Cardiac muscle cell (in vitro differentiated cells and primary cell): ENCODE results near the gene RNF167. TPM values are rescaled to one million over a fixed set of nuclear protein-coding genes. Genes with fewer than 3 reads are reported as not detected.

Experiments
- DNase-seq, 2 donors: peaks; one replicate each; pipeline versions ENCODE4 v3.0.0 to v3.0.0-alpha.2; 2010 to 2017; ENCODE audit warnings: low read depth in 1 of 2, low spot score in 1 of 2
- H3K27ac ChIP-seq: fragments of 200-600 bp; sonication (generic); 2 replicates; pipeline ENCODE4 v1.5.1; 2016
- H3K27me3 ChIP-seq: fragments of 200-600 bp; sonication (generic); 2 replicates; pipeline ENCODE4 v1.6.0; 2016; ENCODE audit warnings: control low read depth
- H3K36me3 ChIP-seq: fragments of 200-600 bp; sonication (generic); 2 replicates; pipeline ENCODE4 v1.5.1; 2016; ENCODE audit warnings: control low read depth
- H3K4me1 ChIP-seq: fragments of 200-600 bp; sonication (generic); 2 replicates; pipeline ENCODE4 v1.8.1; 2017; ENCODE audit warnings: low read depth, mild to moderate bottlenecking, mixed run types
- H3K4me3 ChIP-seq: fragments of 200-600 bp; sonication (generic); 2 replicates; pipeline ENCODE4 v1.5.1; 2016; ENCODE audit warnings: mild to moderate bottlenecking
- H3K9me3 ChIP-seq: fragments of 200-600 bp; sonication (generic); 2 replicates; pipeline ENCODE4 v1.5.1; 2017; ENCODE audit warnings: low read depth, mild to moderate bottlenecking, control low read depth
- polyA plus RNA-seq: library from polyadenylated mRNA; unstranded; fragments of >200 nt; fragmentation: Nextera tagmentation; extraction: Ambion mirVana; gene quantifications from 2 replicates; pipeline ENCODE4 v1.2.1, GENCODE V29; 2016
- total RNA-seq: library from RNA; depleted of rRNA; stranded (reverse); fragments of >200 nt; gene quantifications from 2 replicates; pipeline ENCODE4 v1.2.3, GENCODE V29; 2016
- TF ChIP-seq, protein P1 (sequence below): IDR thresholded peaks from 2 replicates; pipeline ENCODE4 v1.5.1; 2012; ENCODE audit warnings: low read depth, mild to moderate bottlenecking, low read length

RNF167 gene
- total and polyA plus RNA-seq, 2 experiments from 2014 or later: 73.4 to 77.1 TPM

DNA sequence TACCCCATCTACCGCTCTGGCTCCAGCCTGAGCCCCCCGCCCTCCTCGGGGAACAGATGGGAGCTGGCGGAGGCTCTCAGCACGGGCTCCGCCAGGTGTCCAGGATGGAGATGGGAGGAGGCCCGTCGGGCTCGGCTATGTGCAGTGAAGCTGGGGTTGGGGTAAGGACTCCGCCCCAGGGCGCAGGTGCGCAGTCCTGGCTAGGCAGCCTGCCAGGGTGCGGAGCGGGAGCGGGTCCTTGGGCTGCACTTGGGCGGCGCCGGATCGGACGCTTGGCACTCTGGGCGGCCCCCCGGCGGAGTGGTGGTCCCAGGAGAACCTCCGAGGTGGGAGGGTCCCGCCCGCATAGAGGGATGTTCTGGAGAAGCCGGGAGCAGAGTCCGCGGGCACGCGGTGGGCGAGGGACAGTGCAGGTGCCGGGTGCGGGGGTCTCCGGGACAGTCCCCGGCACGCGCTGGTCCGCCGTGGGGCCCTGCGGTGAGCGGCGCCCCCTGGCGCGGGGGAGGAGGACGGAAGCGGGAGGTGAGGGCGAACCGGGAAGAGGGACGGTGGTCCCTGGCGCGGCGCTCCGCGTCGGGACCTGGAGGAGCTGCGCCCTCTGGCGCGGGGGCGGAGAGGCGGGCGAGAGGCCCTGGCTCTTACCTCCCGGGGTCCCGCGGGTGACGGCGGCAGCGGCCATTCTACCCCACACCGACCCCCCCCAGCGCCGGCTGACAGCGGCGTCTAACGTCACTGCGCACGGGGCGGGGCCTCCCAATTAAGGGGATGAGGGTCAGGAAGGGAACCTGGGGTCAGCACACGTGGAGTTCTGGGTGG is 47.1 kb downstream of the RNF167 start, which contains the start of gene CAMTA2:
Gene CAMTA2 (minus strand): TSS at position 725 of the 816 bp plus-strand sequence. CDS start 1,453 bp downstream, outside the sequence.
- no peaks in the 10 kb centered on the region for H3K27me3 ChIP-seq
- peak within 1 kb of the TSS; percentile 58 for H3K4me3 ChIP-seq
- DNase-seq: peak; percentile 79 to 94
- peak within 1 kb of the TSS; percentile 44 for H3K27ac ChIP-seq
- TF ChIP-seq, protein P1, sequence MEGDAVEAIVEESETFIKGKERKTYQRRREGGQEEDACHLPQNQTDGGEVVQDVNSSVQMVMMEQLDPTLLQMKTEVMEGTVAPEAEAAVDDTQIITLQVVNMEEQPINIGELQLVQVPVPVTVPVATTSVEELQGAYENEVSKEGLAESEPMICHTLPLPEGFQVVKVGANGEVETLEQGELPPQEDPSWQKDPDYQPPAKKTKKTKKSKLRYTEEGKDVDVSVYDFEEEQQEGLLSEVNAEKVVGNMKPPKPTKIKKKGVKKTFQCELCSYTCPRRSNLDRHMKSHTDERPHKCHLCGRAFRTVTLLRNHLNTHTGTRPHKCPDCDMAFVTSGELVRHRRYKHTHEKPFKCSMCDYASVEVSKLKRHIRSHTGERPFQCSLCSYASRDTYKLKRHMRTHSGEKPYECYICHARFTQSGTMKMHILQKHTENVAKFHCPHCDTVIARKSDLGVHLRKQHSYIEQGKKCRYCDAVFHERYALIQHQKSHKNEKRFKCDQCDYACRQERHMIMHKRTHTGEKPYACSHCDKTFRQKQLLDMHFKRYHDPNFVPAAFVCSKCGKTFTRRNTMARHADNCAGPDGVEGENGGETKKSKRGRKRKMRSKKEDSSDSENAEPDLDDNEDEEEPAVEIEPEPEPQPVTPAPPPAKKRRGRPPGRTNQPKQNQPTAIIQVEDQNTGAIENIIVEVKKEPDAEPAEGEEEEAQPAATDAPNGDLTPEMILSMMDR: peak; percentile 70
- peaks cover 11% of the 10 kb centered on the region for H3K4me1 ChIP-seq
- H3K36me3 ChIP-seq: no peaks in the 10 kb centered on the region
- H3K9me3 ChIP-seq: no peaks in the 10 kb centered on the region

DNA sequence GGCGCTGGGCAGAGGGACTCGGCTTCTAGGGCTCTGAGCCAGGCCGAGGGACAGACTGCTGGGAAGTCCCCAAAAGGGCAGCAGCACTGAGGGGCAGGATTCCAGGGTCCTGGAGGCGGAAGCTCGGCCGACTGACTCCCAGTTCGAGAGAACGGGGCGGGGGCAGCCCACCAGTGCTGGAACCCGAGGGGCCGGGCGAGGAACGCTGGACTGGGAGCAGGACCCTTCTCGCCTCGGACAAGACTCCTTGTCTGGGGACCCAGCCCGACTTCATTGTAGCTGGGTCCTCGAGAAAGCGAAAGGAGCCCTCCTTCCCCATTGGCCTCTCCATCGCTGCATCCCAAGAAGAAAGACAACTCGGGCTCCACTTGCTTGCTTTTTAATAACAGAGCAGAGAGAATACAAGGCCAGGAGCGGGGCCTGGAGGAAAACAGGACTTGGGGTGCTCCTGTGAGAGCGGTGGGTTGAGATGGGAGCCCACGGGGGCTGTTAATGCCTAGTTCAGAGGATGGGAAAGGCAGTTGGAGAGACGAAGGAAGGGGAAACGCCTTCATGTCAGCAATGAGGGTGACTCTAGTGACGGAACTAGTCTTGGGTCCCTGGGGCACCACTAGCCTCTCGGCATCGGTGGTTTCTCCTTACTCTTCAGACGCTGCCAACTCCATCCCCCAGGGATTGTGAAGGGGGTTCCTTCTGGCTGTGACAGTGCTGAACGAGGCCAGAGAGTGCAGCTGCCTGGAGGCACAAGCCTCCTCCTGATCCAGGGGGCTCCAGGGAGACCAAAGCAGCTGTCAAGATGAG is 47.9 kb downstream of the RNF167 start:
- Histone ChIP-seq H3K27me3 (no peaks in the 10 kb centered on the region), H3K4me3 (peak overlapping the region; percentile 58), H3K4me1 (peaks cover 11% of the 10 kb centered on the region), H3K9me3 (no peaks in the 10 kb centered on the region), H3K36me3 (no peaks in the 10 kb centered on the region), H3K27ac (peak overlapping the region; percentile 44)
- TF ChIP-seq, protein P1: no peak
- DNase-seq: peak in 1 of 2 donors; percentile 31

DNA sequence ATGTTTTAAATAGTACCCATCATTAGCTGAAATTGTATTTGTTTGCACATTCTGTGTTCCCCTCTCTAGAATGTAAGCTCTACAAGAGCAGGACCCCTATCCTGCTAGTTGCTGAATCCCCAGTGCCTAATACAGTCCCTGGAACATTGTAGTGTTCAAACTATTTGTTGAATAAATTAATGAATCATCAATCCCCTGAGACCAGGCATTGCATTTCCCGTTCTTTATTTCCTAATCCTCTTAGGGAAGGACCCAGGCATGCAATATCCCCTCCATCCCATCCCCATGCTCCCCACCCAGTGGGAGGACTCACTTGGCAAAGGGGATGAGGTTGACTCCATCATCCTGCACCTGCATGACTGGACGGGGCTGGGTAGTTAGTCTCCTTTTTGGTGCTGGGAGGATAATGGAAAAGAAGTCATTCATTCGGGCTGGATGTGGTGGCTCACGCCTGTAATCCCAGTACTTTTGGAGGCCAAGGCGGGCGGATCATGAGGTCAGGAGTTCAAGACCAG is 54.1 kb downstream of the RNF167 start:
- TF ChIP-seq, protein P1: no peak

More for the DNA sequence above, 54.1 kb downstream of the RNF167 start:
- H3K9me3 ChIP-seq: no peaks in the 10 kb centered on the region
- no peak for DNase-seq
- H3K36me3 ChIP-seq: no peaks in the 10 kb centered on the region
- peaks cover 9% of the 10 kb centered on the region for H3K4me1 ChIP-seq
- no peak overlapping the region for H3K4me3 ChIP-seq
- no peaks in the 10 kb centered on the region for H3K27me3 ChIP-seq
- no peak overlapping the region for H3K27ac ChIP-seq

Other genes starting within 250 kb of the RNF167 start
- gene PELP1, start 236.1 kb upstream of the RNF167 start, total RNA-seq: 47.3 and 63.2 TPM in 2 replicates
- gene PELP1, start 236.1 kb upstream of the RNF167 start, polyA plus RNA-seq: 52.6 and 77.7 TPM in 2 replicates
- 14.4 and 17.3 TPM in 2 replicates for gene ARRB2, start 229.6 kb upstream of the RNF167 start, total RNA-seq
- gene ARRB2, start 229.6 kb upstream of the RNF167 start, polyA plus RNA-seq: 23.3 and 33.0 TPM in 2 replicates
- 36.8 and 47.7 TPM in 2 replicates for gene MED11, start 208.8 kb upstream of the RNF167 start, total RNA-seq
- 39.1 and 40.8 TPM in 2 replicates for gene MED11, start 208.8 kb upstream of the RNF167 start, polyA plus RNA-seq
- not detected in 2 replicates for gene ZMYND15, start 200.4 kb upstream of the RNF167 start, total RNA-seq
- gene ZMYND15, start 200.4 kb upstream of the RNF167 start, polyA plus RNA-seq: not detected in 2 replicates
- 0.60 and 0.66 TPM in 2 replicates for gene CXCL16, start 200.3 kb upstream of the RNF167 start, total RNA-seq
- 0.89 and 1.2 TPM in 2 replicates for gene CXCL16, start 200.3 kb upstream of the RNF167 start, polyA plus RNA-seq
- gene TM4SF5, start 168.4 kb upstream of the RNF167 start, total RNA-seq: not detected in 2 replicates
- gene TM4SF5, start 168.4 kb upstream of the RNF167 start, polyA plus RNA-seq: not detected in 2 replicates
- 0.78 and 2.2 TPM in 2 replicates for gene VMO1, start 153.9 kb upstream of the RNF167 start, total RNA-seq
- 1.1 and 1.2 TPM in 2 replicates for gene VMO1, start 153.9 kb upstream of the RNF167 start, polyA plus RNA-seq
- gene GLTPD2, start 151.3 kb upstream of the RNF167 start, total RNA-seq: not detected in 2 replicates
- gene GLTPD2, start 151.3 kb upstream of the RNF167 start, polyA plus RNA-seq: 4.1 and 5.4 TPM in 2 replicates
- 136 and 260 TPM in 2 replicates for gene PSMB6, start 144.1 kb upstream of the RNF167 start, total RNA-seq
- gene PSMB6, start 144.1 kb upstream of the RNF167 start, polyA plus RNA-seq: 409 and 580 TPM in 2 replicates
- gene PLD2, start 133.1 kb upstream of the RNF167 start, total RNA-seq: 15.0 and 18.3 TPM in 2 replicates
- gene PLD2, start 133.1 kb upstream of the RNF167 start, polyA plus RNA-seq: 12.4 and 16.8 TPM in 2 replicates
- gene MINK1, start 106.9 kb upstream of the RNF167 start, total RNA-seq: 31.3 and 47.7 TPM in 2 replicates
- gene MINK1, start 106.9 kb upstream of the RNF167 start, polyA plus RNA-seq: 27.1 and 35.9 TPM in 2 replicates
- 1.7 and 7.4 TPM in 2 replicates for gene C17orf107, start 40.7 kb upstream of the RNF167 start, total RNA-seq
- 1.3 and 1.6 TPM in 2 replicates for gene C17orf107, start 40.7 kb upstream of the RNF167 start, polyA plus RNA-seq
- 0.35 and 1.5 TPM in 2 replicates for gene CHRNE, start 37.2 kb upstream of the RNF167 start, total RNA-seq
- gene CHRNE, start 37.2 kb upstream of the RNF167 start, polyA plus RNA-seq: 0.32 and 1.1 TPM in 2 replicates
- gene GP1BA, start 8.0 kb upstream of the RNF167 start, total RNA-seq: not detected in 2 replicates
- 0.61 and 0.81 TPM in 2 replicates for gene GP1BA, start 8.0 kb upstream of the RNF167 start, polyA plus RNA-seq
- gene SLC25A11, start 222 bp upstream of the RNF167 start, total RNA-seq: 118 and 127 TPM in 2 replicates
- gene SLC25A11, start 222 bp upstream of the RNF167 start, polyA plus RNA-seq: 223 and 229 TPM in 2 replicates
- 1,337 and 2,688 TPM in 2 replicates for gene PFN1, start 8.3 kb downstream of the RNF167 start, total RNA-seq
- 1,185 and 1,476 TPM in 2 replicates for gene PFN1, start 8.3 kb downstream of the RNF167 start, polyA plus RNA-seq
- gene ENO3, start 10.9 kb downstream of the RNF167 start, total RNA-seq: 595 and 1,068 TPM in 2 replicates
- gene ENO3, start 10.9 kb downstream of the RNF167 start, polyA plus RNA-seq: 955 and 1,853 TPM in 2 replicates
- gene SPAG7, start 27.5 kb downstream of the RNF167 start, total RNA-seq: 199 and 227 TPM in 2 replicates
- gene SPAG7, start 27.5 kb downstream of the RNF167 start, polyA plus RNA-seq: 394 and 399 TPM in 2 replicates
- gene CAMTA2, start 47.4 kb downstream of the RNF167 start, total RNA-seq: 10.5 and 11.6 TPM in 2 replicates
- 17.8 and 18.3 TPM in 2 replicates for gene CAMTA2, start 47.4 kb downstream of the RNF167 start, polyA plus RNA-seq
- gene INCA1, start 57.3 kb downstream of the RNF167 start, total RNA-seq: 1.9 and 6.7 TPM in 2 replicates
- gene INCA1, start 57.3 kb downstream of the RNF167 start, polyA plus RNA-seq: 6.4 and 6.9 TPM in 2 replicates
- gene KIF1C, start 57.7 kb downstream of the RNF167 start, total RNA-seq: 57.9 and 65.8 TPM in 2 replicates
- gene KIF1C, start 57.7 kb downstream of the RNF167 start, polyA plus RNA-seq: 62.9 and 67.1 TPM in 2 replicates
- gene SLC52A1, start 95.2 kb downstream of the RNF167 start, total RNA-seq: not detected in 2 replicates
- 0.16 TPM in 1 of 2 replicates, not detected in the other for gene SLC52A1, start 95.2 kb downstream of the RNF167 start, polyA plus RNA-seq
- gene ZFP3, start 138.2 kb downstream of the RNF167 start, total RNA-seq: 0.21 and 0.95 TPM in 2 replicates
- 1.5 and 2.4 TPM in 2 replicates for gene ZFP3, start 138.2 kb downstream of the RNF167 start, polyA plus RNA-seq
- 14.2 and 21.0 TPM in 2 replicates for gene ZNF232, start 171.6 kb downstream of the RNF167 start, total RNA-seq
- 13.8 and 18.2 TPM in 2 replicates for gene ZNF232, start 171.6 kb downstream of the RNF167 start, polyA plus RNA-seq
- 0.03 TPM in 1 of 2 replicates, not detected in the other for gene USP6, start 175.8 kb downstream of the RNF167 start, total RNA-seq
- 0.53 and 0.54 TPM in 2 replicates for gene USP6, start 175.8 kb downstream of the RNF167 start, polyA plus RNA-seq